MCF 10A (cell line): Measurements from ENCODE around the gene FCHSD2. TPM values are rescaled to one million over a fixed set of nuclear protein-coding genes. Genes with fewer than 3 reads are reported as not detected.
A peak's percentile ranks its signal among the peaks of the same experiment; 100 is the strongest.

Source experiments
- BruUV-seq: library from RNA; stranded (reverse); fragments of 400-500 nt; replicated peaks from 2 replicates; lab custom pipeline; 2021; lab: Mats Ljungman, UMichigan
- CTCF ChIA-PET: fragments of 300-600 bp; sonication (Branson Sonifier 250); formaldehyde crosslinking; extraction: SDS; loops from one replicate; lab custom pipeline; 2021; ENCODE audit warnings: antibody characterized with exemption, inconsistent platforms; lab: Yijun Ruan, JAX
- POLR2A ChIA-PET: fragments of 300-600, 350-650 bp; sonication (Branson Sonifier 250); formaldehyde crosslinking; extraction: SDS; loops from one replicate; lab custom pipeline; 2020; ENCODE audit warnings: antibody characterized with exemption, inconsistent platforms; lab: Yijun Ruan, JAX
- DNase-seq: peaks from one replicate; pipeline ENCODE4 v3.0.0-alpha.2; 2018; ENCODE audit not compliant: unreplicated experiment
- H3K27ac Mint-ChIP-seq: one replicate; pipeline ENCODE4 v1.8.0; 2022; ENCODE audit warnings: mild to moderate bottlenecking, low read depth, mixed read lengths; ENCODE audit not compliant: unreplicated experiment
- H3K27me3 Mint-ChIP-seq: one replicate; pipeline ENCODE4 v1.8.0; 2022; ENCODE audit warnings: mixed read lengths; ENCODE audit not compliant: insufficient read depth, unreplicated experiment
- H3K36me3 Mint-ChIP-seq: one replicate; pipeline ENCODE4 v1.8.0; 2022; ENCODE audit warnings: mild to moderate bottlenecking, moderate library complexity, mixed read lengths; ENCODE audit not compliant: insufficient read depth, unreplicated experiment
- H3K4me1 Mint-ChIP-seq: one replicate; pipeline ENCODE4 v1.8.0; 2022; ENCODE audit warnings: mixed read lengths; ENCODE audit not compliant: insufficient read depth, unreplicated experiment
- H3K4me3 Mint-ChIP-seq: one replicate; pipeline ENCODE4 v1.8.0; 2022; ENCODE audit warnings: mild to moderate bottlenecking, moderate library complexity, mixed read lengths; ENCODE audit not compliant: unreplicated experiment
- H3K9me3 Mint-ChIP-seq: one replicate; pipeline ENCODE4 v1.8.0; 2022; ENCODE audit warnings: mixed read lengths; ENCODE audit not compliant: unreplicated experiment
- CTCF ChIP-seq: fragments of 200-600 bp; IDR thresholded peaks from one replicate; pipeline ENCODE4 v1.8.0; 2022; ENCODE audit warnings: antibody characterized with exemption, mild to moderate bottlenecking; ENCODE audit not compliant: unreplicated experiment
- intact Hi-C: fragments of 100-400 bp; cut with micrococcal nuclease; formaldehyde crosslinking; loops from 2 replicates; pipeline ENCODE4 v1.14.1; 2022
- total RNA-seq: library from RNA; stranded (reverse); gene quantifications from 2 replicates; pipeline ENCODE4 v1.2.3, GENCODE V29; 2022

FCHSD2 gene
- total RNA-seq, 1 experiment from 2014 or later = 12.8 TPM

- ChIA-PET POLR2A (interaction anchor here (0.6 to 2.2 kb wide), 4 partner anchors 9 to 347 kb away, joined by 3 to 5 read pairs (median 4); no protein-coding TSS in a partner anchor), CTCF (interaction anchor here (0.6 to 3.4 kb wide), 3 partner anchors 10 to 338 kb away, joined by 4 to 20 read pairs (median 14); no protein-coding TSS in a partner anchor)
- Mint-ChIP-seq H3K27me3 (no peaks in the 10 kb centered on the region), H3K4me1 (peaks cover 23% of the 10 kb centered on the region), H3K27ac (no peak overlapping the region), H3K36me3 (peaks cover 18% of the 10 kb centered on the region), H3K9me3 (no peaks in the 10 kb centered on the region), H3K4me3 (no peak overlapping the region)
- BruUV-seq = no TSS peak
- peak; percentile 86 for DNase-seq
- intact Hi-C loops = no loop called here
- no peak for TF ChIP-seq CTCF
Measured at GRCh38 chr11:72840780-72841179, 301.3 kb downstream of the FCHSD2 start.

GRCh38 chr11:72838691-72839305 is 303.3 kb downstream of the FCHSD2 start:
- intact Hi-C loops = no loop called here
- no peaks in the 10 kb centered on the region for H3K27me3 Mint-ChIP-seq
- H3K4me3 Mint-ChIP-seq = no peak overlapping the region
- BruUV-seq = no TSS peak
- CTCF ChIA-PET = interaction anchor here (0.7 to 3.4 kb wide), 4 partner anchors 8 to 416 kb away, joined by 3 to 20 read pairs (median 8); no protein-coding TSS in a partner anchor
- peaks cover 23% of the 10 kb centered on the region for H3K4me1 Mint-ChIP-seq
- peak overlapping the region; percentile 2 for H3K27ac Mint-ChIP-seq
- POLR2A ChIA-PET = interaction anchor here (0.7 to 2.2 kb wide), 4 partner anchors 7 to 348 kb away, joined by 3 to 5 read pairs (median 4); no protein-coding TSS in a partner anchor
- no peak for TF ChIP-seq CTCF
- peaks cover 23% of the 10 kb centered on the region for H3K36me3 Mint-ChIP-seq
- H3K9me3 Mint-ChIP-seq = no peaks in the 10 kb centered on the region
- DNase-seq = peak; percentile 65

- Mint-ChIP-seq H3K9me3 (no peaks in the 10 kb centered on the region), H3K4me1 (peaks cover 32% of the 10 kb centered on the region), H3K4me3 (no peak overlapping the region), H3K36me3 (peaks cover 12% of the 10 kb centered on the region), H3K27ac (no peak overlapping the region), H3K27me3 (no peaks in the 10 kb centered on the region)
- no TSS peak for BruUV-seq
- POLR2A ChIA-PET = interaction anchor here (0.7 to 0.8 kb wide), 2 partner anchors 27 to 64 kb away, joined by 4 read pairs; no protein-coding TSS in a partner anchor
- CTCF ChIA-PET = interaction anchor here (1.0 to 2.0 kb wide), 2 partner anchors 88 to 343 kb away, joined by 6 to 7 read pairs; no protein-coding TSS in a partner anchor
- no peak for TF ChIP-seq CTCF
- no peak for DNase-seq
- intact Hi-C loops = no loop called here
Measured at GRCh38 chr11:72836111-72836510, 306.0 kb downstream of the FCHSD2 start.

- H3K4me1 Mint-ChIP-seq = peaks cover 23% of the 10 kb centered on the region
- ChIA-PET CTCF (interaction anchor here (0.6 to 8.7 kb wide), 3 partner anchors 328 to 401 kb away, joined by 3 to 153 read pairs (median 5); no protein-coding TSS in a partner anchor), POLR2A (interaction anchor here (1.0 to 1.4 kb wide), 2 partner anchors 10 to 112 kb away, joined by 3 to 4 read pairs; no protein-coding TSS in a partner anchor)
- TF ChIP-seq CTCF = no peak
- H3K4me3 Mint-ChIP-seq = no peak overlapping the region
- BruUV-seq = no TSS peak
- intact Hi-C loops = loop anchor here (5.0 kb wide), 1 partner anchor 108 kb away; no protein-coding TSS in a partner anchor
- peaks cover 12% of the 10 kb centered on the region for H3K36me3 Mint-ChIP-seq
- H3K9me3 Mint-ChIP-seq = no peaks in the 10 kb centered on the region
- no peak overlapping the region for H3K27ac Mint-ChIP-seq
- no peaks in the 10 kb centered on the region for H3K27me3 Mint-ChIP-seq
- no peak for DNase-seq
Measured at GRCh38 chr11:72834905-72835304, 307.2 kb downstream of the FCHSD2 start.
